VCaP (cell line): ENCODE data around the gene C2CD2.

Experiments used
- H3K27ac ChIP-seq: fragments of 450-650 bp; 2 replicates; pipeline ENCODE4 v1.5.1; 2017
- TF ChIP-seq, protein P1 (sequence below): fragments of 450-650 bp; conservative IDR thresholded peaks from 2 replicates; pipeline ENCODE4 v1.5.1; 2017; ENCODE audit warnings: mild to moderate bottlenecking, moderate library complexity

Gene C2CD2

DNA sequence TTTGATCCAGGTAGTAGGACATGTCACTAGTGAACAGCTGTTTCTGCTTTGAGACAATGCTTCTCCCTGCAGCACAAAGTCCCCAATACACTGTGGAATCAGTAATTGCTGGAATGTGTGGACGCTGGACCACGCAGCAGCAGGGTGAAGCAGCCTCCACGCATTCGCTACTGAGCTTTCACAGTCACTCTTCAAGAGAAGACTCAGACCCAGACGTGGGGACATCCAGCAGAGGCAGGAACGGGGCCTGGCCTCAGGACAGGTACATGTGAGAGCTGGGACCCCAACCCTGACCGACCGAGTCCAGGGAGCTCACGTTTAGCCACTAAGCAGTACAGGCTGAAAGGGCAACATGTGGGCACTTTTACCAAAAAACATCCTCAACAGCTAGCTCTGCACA, 40.6 kb downstream of the C2CD2 start:
- TF ChIP-seq, protein P1, sequence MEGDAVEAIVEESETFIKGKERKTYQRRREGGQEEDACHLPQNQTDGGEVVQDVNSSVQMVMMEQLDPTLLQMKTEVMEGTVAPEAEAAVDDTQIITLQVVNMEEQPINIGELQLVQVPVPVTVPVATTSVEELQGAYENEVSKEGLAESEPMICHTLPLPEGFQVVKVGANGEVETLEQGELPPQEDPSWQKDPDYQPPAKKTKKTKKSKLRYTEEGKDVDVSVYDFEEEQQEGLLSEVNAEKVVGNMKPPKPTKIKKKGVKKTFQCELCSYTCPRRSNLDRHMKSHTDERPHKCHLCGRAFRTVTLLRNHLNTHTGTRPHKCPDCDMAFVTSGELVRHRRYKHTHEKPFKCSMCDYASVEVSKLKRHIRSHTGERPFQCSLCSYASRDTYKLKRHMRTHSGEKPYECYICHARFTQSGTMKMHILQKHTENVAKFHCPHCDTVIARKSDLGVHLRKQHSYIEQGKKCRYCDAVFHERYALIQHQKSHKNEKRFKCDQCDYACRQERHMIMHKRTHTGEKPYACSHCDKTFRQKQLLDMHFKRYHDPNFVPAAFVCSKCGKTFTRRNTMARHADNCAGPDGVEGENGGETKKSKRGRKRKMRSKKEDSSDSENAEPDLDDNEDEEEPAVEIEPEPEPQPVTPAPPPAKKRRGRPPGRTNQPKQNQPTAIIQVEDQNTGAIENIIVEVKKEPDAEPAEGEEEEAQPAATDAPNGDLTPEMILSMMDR = no peak
- no peak overlapping the region for H3K27ac ChIP-seq

DNA sequence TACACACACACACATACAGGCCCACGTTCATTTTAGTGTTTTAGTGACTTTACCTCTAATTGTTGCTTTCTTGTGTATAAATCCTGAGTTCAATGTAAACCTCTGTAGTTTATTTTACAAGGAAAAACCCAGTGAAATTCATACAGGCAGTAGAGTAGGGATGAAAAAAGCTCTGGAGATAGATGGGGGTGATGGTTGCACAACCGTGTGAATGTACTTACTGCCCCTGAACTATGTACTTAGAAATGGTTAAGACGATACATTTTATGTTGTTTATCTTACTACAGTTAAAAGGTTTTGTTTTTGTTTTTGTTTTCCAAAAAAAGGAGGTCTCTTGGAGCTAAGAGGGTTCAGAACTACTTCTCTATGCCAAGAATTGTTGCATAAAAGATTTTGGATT, 45.0 kb downstream of the C2CD2 start:
- TF ChIP-seq, protein P1 = no peak
- no peak overlapping the region; the same call in 1 of the 2 replicates for H3K27ac ChIP-seq

DNA sequence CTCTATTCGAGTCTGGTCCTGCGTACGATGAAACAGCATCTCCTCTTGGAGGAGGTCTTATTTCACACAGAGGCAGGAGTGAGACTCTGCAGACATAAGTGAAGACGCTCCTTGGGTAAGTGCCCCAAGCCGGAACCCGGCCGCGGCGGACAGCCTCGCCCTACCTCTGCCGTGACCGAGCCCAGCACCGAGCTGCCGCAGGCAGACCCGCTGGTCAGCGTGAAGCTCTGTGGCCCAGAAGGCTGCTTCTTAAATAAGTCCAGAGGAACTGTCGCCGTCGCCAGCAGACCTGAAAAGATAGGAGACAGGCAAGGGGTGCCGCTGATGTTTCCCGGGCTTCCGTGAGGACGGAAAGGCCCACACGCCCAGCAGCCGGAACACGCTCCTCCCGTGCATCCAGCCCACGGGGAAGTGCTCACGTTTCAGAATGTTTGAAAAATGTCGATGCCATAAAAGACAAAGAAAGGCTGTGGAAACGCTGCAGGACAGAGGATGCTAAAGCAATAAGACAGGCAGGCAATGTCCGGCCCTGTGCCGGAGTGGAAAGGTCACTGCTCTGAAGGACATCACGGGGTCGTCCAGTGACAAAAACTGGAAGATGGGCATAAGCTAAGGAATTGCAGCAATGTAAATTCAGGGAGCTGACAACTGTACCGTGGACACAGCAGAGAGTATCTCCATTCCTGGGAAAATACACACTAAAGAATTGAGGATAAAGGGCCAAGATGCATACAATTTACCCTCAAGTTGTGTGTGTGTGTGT, 46.1 kb downstream of the C2CD2 start:
- TF ChIP-seq, protein P1 = no peak
- no peak overlapping the region for H3K27ac ChIP-seq

DNA sequence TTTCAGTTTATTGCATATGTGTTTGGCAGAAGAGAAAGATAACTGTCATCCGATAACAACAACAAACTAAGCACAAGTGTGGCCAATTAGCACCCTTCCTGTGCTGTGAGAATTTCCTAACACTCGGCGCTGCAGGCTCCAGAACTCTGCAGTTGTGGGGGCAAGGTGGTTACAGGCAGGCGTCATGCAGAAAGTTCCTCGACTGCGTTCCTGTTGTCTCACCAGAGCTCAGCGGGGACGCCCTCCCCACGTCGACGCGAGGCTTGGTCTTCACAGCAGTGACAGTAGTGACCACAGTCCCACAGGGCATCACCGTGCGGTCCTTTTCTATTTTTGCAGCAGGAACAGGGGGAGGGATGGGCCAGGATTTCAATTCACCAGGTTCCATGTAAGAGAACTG, 47.0 kb downstream of the C2CD2 start:
- no peak overlapping the region for H3K27ac ChIP-seq
- TF ChIP-seq, protein P1 = no peak

DNA sequence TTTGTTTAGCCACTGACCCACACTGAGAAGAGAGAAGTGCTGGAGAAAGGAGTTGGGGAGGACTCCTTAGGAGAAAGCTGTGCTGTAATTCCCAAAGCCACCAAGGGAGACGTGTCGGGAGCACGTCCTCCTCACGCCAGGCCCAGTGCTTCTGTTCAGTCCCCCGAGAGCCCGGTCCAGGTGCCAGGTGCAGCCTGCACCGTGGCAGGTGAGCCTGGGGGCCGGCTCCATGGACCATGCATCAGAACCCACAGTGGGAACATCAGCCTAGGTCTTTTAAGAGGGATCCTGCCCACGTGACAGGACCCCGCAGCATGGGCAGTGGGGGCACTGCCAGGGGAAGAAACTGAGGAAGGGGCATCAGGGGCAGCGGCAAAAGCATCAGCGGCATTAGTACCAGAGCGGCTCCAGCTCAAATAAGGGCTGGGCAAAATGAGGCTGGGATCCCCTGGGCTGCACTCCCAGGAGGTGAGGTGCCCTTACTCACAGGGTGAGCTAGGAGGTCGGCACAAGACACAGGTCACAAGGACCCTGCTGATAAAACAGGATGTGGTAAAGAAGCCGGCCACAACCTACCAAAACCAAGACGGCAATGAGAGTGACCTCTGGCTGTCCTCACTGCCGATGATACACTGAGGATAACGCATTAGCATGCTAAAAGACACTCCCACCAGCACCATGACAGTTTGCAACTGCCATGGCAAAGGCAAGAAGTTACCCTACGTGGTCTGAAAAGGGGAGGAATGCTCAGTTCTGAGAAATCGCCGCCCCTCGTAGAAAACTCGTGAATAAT, 50.1 kb downstream of the C2CD2 start:
- H3K27ac ChIP-seq = no peak overlapping the region
- TF ChIP-seq, protein P1 = no peak

DNA sequence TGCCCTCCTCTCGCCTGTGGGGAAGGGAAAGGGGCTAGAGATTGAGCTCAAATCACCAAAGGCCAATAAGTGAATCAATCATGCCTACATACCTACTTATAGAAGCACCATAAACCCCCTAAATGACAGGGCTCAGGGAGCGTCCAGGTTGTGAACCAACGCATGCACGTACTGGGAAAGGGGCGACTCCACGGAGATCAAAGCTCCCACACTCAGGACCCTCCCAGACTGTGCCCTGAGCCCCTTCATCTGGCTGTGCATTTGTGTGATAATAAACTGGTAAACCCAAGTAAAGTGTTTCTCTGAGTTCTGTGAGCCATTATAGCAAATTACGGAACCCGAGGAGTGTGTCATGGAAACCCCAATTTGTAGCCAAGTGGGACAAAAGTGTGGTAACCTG, 50.9 kb downstream of the C2CD2 start:
- TF ChIP-seq, protein P1 = no peak
- no peak overlapping the region for H3K27ac ChIP-seq

DNA sequence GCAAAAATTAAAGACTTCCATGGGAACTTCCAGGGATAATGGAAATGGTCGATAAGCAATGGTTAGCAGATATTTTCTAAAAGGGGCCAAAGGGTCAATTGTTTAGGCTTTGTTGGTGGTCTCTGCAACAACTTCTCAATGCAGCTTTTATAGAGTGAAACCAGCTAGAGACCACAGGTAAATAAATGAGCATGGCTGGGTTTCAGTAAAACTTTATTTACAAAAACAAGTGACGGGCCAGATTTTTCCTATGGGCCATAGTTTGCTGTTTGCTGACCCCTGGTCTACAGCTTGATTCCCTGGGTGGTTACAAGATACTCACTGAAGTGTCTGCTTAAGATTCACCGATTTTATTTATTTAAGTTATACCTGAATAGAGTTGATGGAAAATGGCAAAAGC, 52.0 kb downstream of the C2CD2 start:
- TF ChIP-seq, protein P1 = no peak
- H3K27ac ChIP-seq = no peak overlapping the region
